WTC11 (cell line): ENCODE measurements around the gene ANKRD13A. TPM values are rescaled to one million over a fixed set of nuclear protein-coding genes. Genes with fewer than 3 reads are reported as not detected.

Experiments used
- ATAC-seq: fragments of 200-7000 bp; cut with Tn5 transposase; 2 replicates; pipeline ENCODE4 v1.10.0; 2021; ENCODE audit warnings: mild to moderate bottlenecking, moderate library complexity
- CTCF ChIA-PET: fragments of 300-600 bp; sonication (Branson Sonifier 250); formaldehyde crosslinking; loops from one replicate; lab custom pipeline; 2021; ENCODE audit warnings: antibody characterized with exemption; lab: Charles Lee
- POLR2A ChIA-PET: fragments of 350-600 bp; sonication (Branson Sonifier 250); formaldehyde crosslinking; loops from one replicate; lab custom pipeline; 2021; ENCODE audit warnings: antibody characterized with exemption; lab: Charles Lee
- DNase-seq: peaks from one replicate; pipeline ENCODE4 v3.0.0; 2021; ENCODE audit warnings: low spot score
- H3K27ac Mint-ChIP-seq: 2 replicates; pipeline ENCODE4 v1.8.0; 2021; ENCODE audit warnings: mixed read lengths
- H3K27me3 Mint-ChIP-seq: 2 replicates; pipeline ENCODE4 v1.8.0; 2021; ENCODE audit warnings: low read depth, mild to moderate bottlenecking, moderate library complexity, mixed read lengths
- H3K36me3 Mint-ChIP-seq: 2 replicates; pipeline ENCODE4 v1.8.0; 2021; ENCODE audit warnings: mixed read lengths
- H3K4me1 Mint-ChIP-seq: 2 replicates; pipeline ENCODE4 v1.8.0; 2022; ENCODE audit warnings: mixed read lengths
- H3K4me3 Mint-ChIP-seq: 2 replicates; pipeline ENCODE4 v1.8.0; 2021; ENCODE audit warnings: mild to moderate bottlenecking, moderate library complexity, mixed read lengths
- H3K9me3 Mint-ChIP-seq: 2 replicates; pipeline ENCODE4 v1.8.0; 2021; ENCODE audit warnings: mixed read lengths
- CREB1 ChIP-seq: sonication (generic); formaldehyde crosslinking; IDR thresholded peaks from 2 replicates; pipeline ENCODE4 v1.8.0; 2023; ENCODE audit warnings: mild to moderate bottlenecking, missing genetic modification reagents
- ELF4 ChIP-seq: sonication (generic); formaldehyde crosslinking; IDR thresholded peaks from 2 replicates; pipeline ENCODE4 v1.8.1; 2022; ENCODE audit warnings: low read depth, mild to moderate bottlenecking, moderate library complexity, missing genetic modification reagents
- ESRRA ChIP-seq: sonication (generic); formaldehyde crosslinking; IDR thresholded peaks from 2 replicates; pipeline ENCODE4 v1.8.1; 2022; ENCODE audit warnings: mild to moderate bottlenecking, missing genetic modification reagents, borderline replicate concordance
- IRF2 ChIP-seq: sonication (generic); formaldehyde crosslinking; IDR thresholded peaks from 2 replicates; pipeline ENCODE4 v1.8.0; 2022; ENCODE audit warnings: low read depth, missing genetic modification reagents, borderline replicate concordance
- MYBL2 ChIP-seq: sonication (generic); formaldehyde crosslinking; IDR thresholded peaks from 2 replicates; pipeline ENCODE4 v1.8.1; 2023; ENCODE audit warnings: mild to moderate bottlenecking, moderate library complexity, missing genetic modification reagents
- NFATC4 ChIP-seq: fragments of 250-450 bp; sonication (Bioruptor Pico); IDR thresholded peaks from 2 replicates; pipeline ENCODE4 v1.9.0; 2021; ENCODE audit warnings: mild to moderate bottlenecking
- NFE2L1 ChIP-seq: sonication (generic); formaldehyde crosslinking; IDR thresholded peaks from 2 replicates; pipeline ENCODE4 v1.8.1; 2023; ENCODE audit warnings: missing genetic modification reagents
- PRRX2 ChIP-seq: fragments of 250-450 bp; sonication (Bioruptor Pico); IDR thresholded peaks from 2 replicates; pipeline ENCODE4 v1.8.0; 2021; ENCODE audit warnings: mild to moderate bottlenecking
- RELA ChIP-seq: sonication (generic); formaldehyde crosslinking; IDR thresholded peaks from 2 replicates; pipeline ENCODE4 v1.8.1; 2022; ENCODE audit warnings: missing genetic modification reagents, mild to moderate bottlenecking, borderline replicate concordance
- SMAD3 ChIP-seq: sonication (generic); formaldehyde crosslinking; IDR thresholded peaks from 2 replicates; pipeline ENCODE4 v1.8.0; 2022; ENCODE audit warnings: missing genetic modification reagents, mild to moderate bottlenecking, borderline replicate concordance
- TEAD1 ChIP-seq: sonication (generic); formaldehyde crosslinking; IDR thresholded peaks from 2 replicates; pipeline ENCODE4 v1.8.0; 2022; ENCODE audit warnings: mild to moderate bottlenecking, missing genetic modification reagents
- TEAD4 ChIP-seq: sonication (generic); formaldehyde crosslinking; IDR thresholded peaks from 2 replicates; pipeline ENCODE4 v1.8.0; 2022; ENCODE audit warnings: mild to moderate bottlenecking, missing genetic modification reagents
- ZNF317 ChIP-seq: sonication (generic); formaldehyde crosslinking; IDR thresholded peaks from 2 replicates; pipeline ENCODE4 v1.8.1; 2023; ENCODE audit warnings: low read depth, mild to moderate bottlenecking, moderate library complexity, missing genetic modification reagents, borderline replicate concordance
- ZNF512 ChIP-seq: sonication (generic); formaldehyde crosslinking; IDR thresholded peaks from 2 replicates; pipeline ENCODE4 v1.8.1; 2022; ENCODE audit warnings: missing genetic modification reagents, borderline replicate concordance
- total RNA-seq: library from RNA; stranded (reverse); gene quantifications from 3 replicates; pipeline ENCODE4 v1.2.3, GENCODE V29; 2021
- TF ChIP-seq, protein P1 (sequence below): fragments of 250-450 bp; sonication (Bioruptor Pico); IDR thresholded peaks from 2 replicates; pipeline ENCODE4 v1.8.0; 2021; ENCODE audit warnings: mild to moderate bottlenecking
- TF ChIP-seq, protein P2 (sequence below): sonication (generic); formaldehyde crosslinking; IDR thresholded peaks from 2 replicates; pipeline ENCODE4 v1.8.1; 2022; ENCODE audit warnings: low read depth, mild to moderate bottlenecking, moderate library complexity, missing genetic modification reagents, borderline replicate concordance
- TF ChIP-seq, protein P3 (sequence below): sonication (generic); formaldehyde crosslinking; IDR thresholded peaks from 2 replicates; pipeline ENCODE4 v1.8.0; 2022; ENCODE audit warnings: mild to moderate bottlenecking, missing genetic modification reagents
- TF ChIP-seq, protein P4 (sequence below): sonication (generic); formaldehyde crosslinking; IDR thresholded peaks from 2 replicates; pipeline ENCODE4 v1.8.0; 2022; ENCODE audit warnings: missing genetic modification reagents

The ANKRD13A gene
- total RNA-seq, 1 experiment from 2014 or later: 22.4 TPM

- peak overlapping the region; percentile 44; the same call in 1 of the 2 replicates for H3K27ac Mint-ChIP-seq
- ATAC-seq (peak; percentile 79), DNase-seq (no peak)
- CTCF ChIA-PET: no interaction called here
- no peaks in the 10 kb centered on the region for H3K27me3 Mint-ChIP-seq
- no peak overlapping the region; the same call in 1 of the 2 replicates for H3K4me3 Mint-ChIP-seq
- H3K4me1 Mint-ChIP-seq: peaks cover 17% of the 10 kb centered on the region
- TF ChIP-seq, protein P1, sequence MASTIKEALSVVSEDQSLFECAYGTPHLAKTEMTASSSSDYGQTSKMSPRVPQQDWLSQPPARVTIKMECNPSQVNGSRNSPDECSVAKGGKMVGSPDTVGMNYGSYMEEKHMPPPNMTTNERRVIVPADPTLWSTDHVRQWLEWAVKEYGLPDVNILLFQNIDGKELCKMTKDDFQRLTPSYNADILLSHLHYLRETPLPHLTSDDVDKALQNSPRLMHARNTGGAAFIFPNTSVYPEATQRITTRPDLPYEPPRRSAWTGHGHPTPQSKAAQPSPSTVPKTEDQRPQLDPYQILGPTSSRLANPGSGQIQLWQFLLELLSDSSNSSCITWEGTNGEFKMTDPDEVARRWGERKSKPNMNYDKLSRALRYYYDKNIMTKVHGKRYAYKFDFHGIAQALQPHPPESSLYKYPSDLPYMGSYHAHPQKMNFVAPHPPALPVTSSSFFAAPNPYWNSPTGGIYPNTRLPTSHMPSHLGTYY (CRISPR knock-in tag): no peak
- TF ChIP-seq, protein P2, sequence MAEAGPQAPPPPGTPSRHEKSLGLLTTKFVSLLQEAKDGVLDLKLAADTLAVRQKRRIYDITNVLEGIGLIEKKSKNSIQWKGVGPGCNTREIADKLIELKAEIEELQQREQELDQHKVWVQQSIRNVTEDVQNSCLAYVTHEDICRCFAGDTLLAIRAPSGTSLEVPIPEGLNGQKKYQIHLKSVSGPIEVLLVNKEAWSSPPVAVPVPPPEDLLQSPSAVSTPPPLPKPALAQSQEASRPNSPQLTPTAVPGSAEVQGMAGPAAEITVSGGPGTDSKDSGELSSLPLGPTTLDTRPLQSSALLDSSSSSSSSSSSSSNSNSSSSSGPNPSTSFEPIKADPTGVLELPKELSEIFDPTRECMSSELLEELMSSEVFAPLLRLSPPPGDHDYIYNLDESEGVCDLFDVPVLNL: no peak
- no peak for TF ChIP-seq NFATC4
- no peak for TF ChIP-seq TEAD1 (CRISPR knock-in tag)
- no peak for TF ChIP-seq TEAD4 (CRISPR knock-in tag)
- no peak for TF ChIP-seq NFE2L1 (CRISPR knock-in tag)
- TF ChIP-seq, protein P3, sequence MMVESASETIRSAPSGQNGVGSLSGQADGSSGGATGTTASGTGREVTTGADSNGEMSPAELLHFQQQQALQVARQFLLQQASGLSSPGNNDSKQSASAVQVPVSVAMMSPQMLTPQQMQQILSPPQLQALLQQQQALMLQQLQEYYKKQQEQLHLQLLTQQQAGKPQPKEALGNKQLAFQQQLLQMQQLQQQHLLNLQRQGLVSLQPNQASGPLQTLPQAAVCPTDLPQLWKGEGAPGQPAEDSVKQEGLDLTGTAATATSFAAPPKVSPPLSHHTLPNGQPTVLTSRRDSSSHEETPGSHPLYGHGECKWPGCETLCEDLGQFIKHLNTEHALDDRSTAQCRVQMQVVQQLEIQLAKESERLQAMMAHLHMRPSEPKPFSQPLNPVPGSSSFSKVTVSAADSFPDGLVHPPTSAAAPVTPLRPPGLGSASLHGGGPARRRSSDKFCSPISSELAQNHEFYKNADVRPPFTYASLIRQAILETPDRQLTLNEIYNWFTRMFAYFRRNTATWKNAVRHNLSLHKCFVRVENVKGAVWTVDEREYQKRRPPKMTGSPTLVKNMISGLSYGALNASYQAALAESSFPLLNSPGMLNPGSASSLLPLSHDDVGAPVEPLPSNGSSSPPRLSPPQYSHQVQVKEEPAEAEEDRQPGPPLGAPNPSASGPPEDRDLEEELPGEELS (CRISPR knock-in tag): no peak
- TF ChIP-seq, protein P4, sequence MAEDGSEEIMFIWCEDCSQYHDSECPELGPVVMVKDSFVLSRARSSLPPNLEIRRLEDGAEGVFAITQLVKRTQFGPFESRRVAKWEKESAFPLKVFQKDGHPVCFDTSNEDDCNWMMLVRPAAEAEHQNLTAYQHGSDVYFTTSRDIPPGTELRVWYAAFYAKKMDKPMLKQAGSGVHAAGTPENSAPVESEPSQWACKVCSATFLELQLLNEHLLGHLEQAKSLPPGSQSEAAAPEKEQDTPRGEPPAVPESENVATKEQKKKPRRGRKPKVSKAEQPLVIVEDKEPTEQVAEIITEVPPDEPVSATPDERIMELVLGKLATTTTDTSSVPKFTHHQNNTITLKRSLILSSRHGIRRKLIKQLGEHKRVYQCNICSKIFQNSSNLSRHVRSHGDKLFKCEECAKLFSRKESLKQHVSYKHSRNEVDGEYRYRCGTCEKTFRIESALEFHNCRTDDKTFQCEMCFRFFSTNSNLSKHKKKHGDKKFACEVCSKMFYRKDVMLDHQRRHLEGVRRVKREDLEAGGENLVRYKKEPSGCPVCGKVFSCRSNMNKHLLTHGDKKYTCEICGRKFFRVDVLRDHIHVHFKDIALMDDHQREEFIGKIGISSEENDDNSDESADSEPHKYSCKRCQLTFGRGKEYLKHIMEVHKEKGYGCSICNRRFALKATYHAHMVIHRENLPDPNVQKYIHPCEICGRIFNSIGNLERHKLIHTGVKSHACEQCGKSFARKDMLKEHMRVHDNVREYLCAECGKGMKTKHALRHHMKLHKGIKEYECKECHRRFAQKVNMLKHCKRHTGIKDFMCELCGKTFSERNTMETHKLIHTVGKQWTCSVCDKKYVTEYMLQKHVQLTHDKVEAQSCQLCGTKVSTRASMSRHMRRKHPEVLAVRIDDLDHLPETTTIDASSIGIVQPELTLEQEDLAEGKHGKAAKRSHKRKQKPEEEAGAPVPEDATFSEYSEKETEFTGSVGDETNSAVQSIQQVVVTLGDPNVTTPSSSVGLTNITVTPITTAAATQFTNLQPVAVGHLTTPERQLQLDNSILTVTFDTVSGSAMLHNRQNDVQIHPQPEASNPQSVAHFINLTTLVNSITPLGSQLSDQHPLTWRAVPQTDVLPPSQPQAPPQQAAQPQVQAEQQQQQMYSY (CRISPR knock-in tag): no peak
- TF ChIP-seq ZNF512: no peak
- TF ChIP-seq MYBL2: no peak
- no peak for TF ChIP-seq IRF2 (CRISPR knock-in tag)
- no peak for TF ChIP-seq ZNF317 (CRISPR knock-in tag)
- no peak for TF ChIP-seq ESRRA (CRISPR knock-in tag)
- no peak for TF ChIP-seq CREB1 (CRISPR knock-in tag)
- no peak for TF ChIP-seq SMAD3
- no peak for TF ChIP-seq PRRX2 (CRISPR knock-in tag)
- TF ChIP-seq, all 79 proteins: peak for 0
- Mint-ChIP-seq H3K36me3 (peaks cover 23% of the 10 kb centered on the region), H3K9me3 (peaks cover 4% of the 10 kb centered on the region; the same call in 1 of the 2 replicates)
- POLR2A ChIA-PET: no interaction called here
Observed at GRCh38 chr12:109989380-109989779, 9.8 kb upstream of the ANKRD13A start.

- no peak overlapping the region for H3K27ac Mint-ChIP-seq
- ChIA-PET POLR2A (no interaction called here), CTCF (no interaction called here)
- ATAC-seq (no peak), DNase-seq (no peak)
- H3K27me3 Mint-ChIP-seq: no peaks in the 10 kb centered on the region
- TF ChIP-seq ELF4 (CRISPR knock-in tag) (no peak), RELA (no peak)
- H3K9me3 Mint-ChIP-seq: no peaks in the 10 kb centered on the region
- peaks cover 17% of the 10 kb centered on the region for H3K36me3 Mint-ChIP-seq
- H3K4me3 Mint-ChIP-seq: no peak overlapping the region
- peaks cover 31% of the 10 kb centered on the region for H3K4me1 Mint-ChIP-seq
Observed at GRCh38 chr12:109991586-109991985, 7.6 kb upstream of the ANKRD13A start.
